ENCODE measurements around the gene WFS1.

- no peak for TF ChIP-seq CTCF (IDR thresholded peaks at IDR 0.05)
- no peak for TF ChIP-seq POLR2A (IDR thresholded peaks at IDR 0.05; ENCODE audit: low read depth)
- TF ChIP-seq EP300 (IDR thresholded peaks at IDR 0.05): no peak
Measured at GRCh38 chr4:6225469-6225868, 44.2 kb upstream of the WFS1 start.

Measured in esophagus muscularis mucosa (tissue), 4 donors.